HepG2 (cell line): ENCODE data around the gene TKFC. TPM values are rescaled to one million over a fixed set of nuclear protein-coding genes. Genes with fewer than 3 reads are reported as not detected.

Experiments used
- ATF6 ChIP-seq: sonication (generic); formaldehyde crosslinking; conservative IDR thresholded peaks from 2 replicates; pipeline ENCODE4 v1.4.0; 2020; ENCODE audit warnings: missing genetic modification reagents
- FOXO1 ChIP-seq: sonication (generic); formaldehyde crosslinking; IDR thresholded peaks from 2 replicates; pipeline ENCODE4 v1.4.0; 2020; ENCODE audit warnings: missing genetic modification reagents
- GRHL1 ChIP-seq: sonication (generic); formaldehyde crosslinking; conservative IDR thresholded peaks from 2 replicates; pipeline ENCODE4 v1.8.0; 2022; ENCODE audit warnings: missing genetic modification reagents
- HMGA1 ChIP-seq: sonication (generic); formaldehyde crosslinking; conservative IDR thresholded peaks from 2 replicates; pipeline ENCODE4 v1.4.0; 2020; ENCODE audit warnings: missing genetic modification reagents
- MED1 ChIP-seq: sonication (generic); formaldehyde crosslinking; IDR thresholded peaks from 2 replicates; pipeline ENCODE4 v1.4.0; 2020; ENCODE audit warnings: missing genetic modification reagents
- MLLT10 ChIP-seq: sonication (generic); formaldehyde crosslinking; IDR thresholded peaks from 2 replicates; pipeline ENCODE4 v1.4.0; 2020; ENCODE audit warnings: missing genetic modification reagents
- NPAS2 ChIP-seq: sonication (generic); formaldehyde crosslinking; IDR thresholded peaks from 2 replicates; pipeline ENCODE4 v1.8.0; 2022; ENCODE audit warnings: mild to moderate bottlenecking, missing genetic modification reagents, borderline replicate concordance
- SP5 ChIP-seq: IDR thresholded peaks from 2 replicates; pipeline ENCODE4 v1.6.1; 2016; ENCODE audit warnings: low read depth, borderline replicate concordance
- TCF7 ChIP-seq: sonication (generic); IDR thresholded peaks from 2 replicates; pipeline ENCODE4 v1.6.1; 2016; ENCODE audit warnings: antibody characterized with exemption, low read depth
- ZBTB42 ChIP-seq: sonication (generic); formaldehyde crosslinking; IDR thresholded peaks from 2 replicates; pipeline ENCODE4 v1.5.0; 2020; ENCODE audit warnings: mild to moderate bottlenecking, missing genetic modification reagents
- ZBTB44 ChIP-seq: sonication (generic); formaldehyde crosslinking; IDR thresholded peaks from 2 replicates; pipeline ENCODE4 v1.4.0; 2020; ENCODE audit warnings: missing genetic modification reagents
- ZBTB8A ChIP-seq: sonication (generic); formaldehyde crosslinking; IDR thresholded peaks from 2 replicates; pipeline ENCODE4 v1.4.0; 2020; ENCODE audit warnings: mild to moderate bottlenecking, low read depth, missing genetic modification reagents, borderline replicate concordance
- ZNF253 ChIP-seq: sonication (generic); formaldehyde crosslinking; IDR thresholded peaks from 2 replicates; pipeline ENCODE4 v1.8.0; 2022; ENCODE audit warnings: mild to moderate bottlenecking, missing genetic modification reagents, borderline replicate concordance
- ZNF441 ChIP-seq: sonication (generic); formaldehyde crosslinking; IDR thresholded peaks from 2 replicates; pipeline ENCODE4 v1.7.0; 2021; ENCODE audit warnings: missing genetic modification reagents, borderline replicate concordance
- ZNF562 ChIP-seq: sonication (generic); formaldehyde crosslinking; IDR thresholded peaks from 2 replicates; pipeline ENCODE4 v1.8.0; 2022; ENCODE audit warnings: missing genetic modification reagents, borderline replicate concordance
- ZNF710 ChIP-seq: sonication (generic); formaldehyde crosslinking; IDR thresholded peaks from 2 replicates; pipeline ENCODE4 v1.5.0; 2020; ENCODE audit warnings: mild to moderate bottlenecking, missing genetic modification reagents, borderline replicate concordance
- ZNF724P ChIP-seq: sonication (generic); formaldehyde crosslinking; IDR thresholded peaks from 2 replicates; pipeline ENCODE4 v1.8.0; 2022; ENCODE audit warnings: missing genetic modification reagents, borderline replicate concordance
- ZSCAN20 ChIP-seq: sonication (generic); formaldehyde crosslinking; IDR thresholded peaks from 2 replicates; pipeline ENCODE4 v1.4.0; 2020; ENCODE audit warnings: missing genetic modification reagents, mild to moderate bottlenecking, borderline replicate concordance
- ZUFSP ChIP-seq: sonication (generic); formaldehyde crosslinking; IDR thresholded peaks from 2 replicates; pipeline ENCODE4 v1.9.0; 2021; ENCODE audit warnings: missing genetic modification reagents, mild to moderate bottlenecking, borderline replicate concordance
- polyA plus RNA-seq, 8 experiments: library from polyadenylated mRNA; depleted of rRNA in 3 of 8; stranded (reverse) in 7 of 8; unstranded in 1 of 8; fragments of >200 nt; fragmentation: Illumina TruSeq in 4 of 8; extraction: Trizol in 4 of 8; gene quantifications; 2 replicates each; pipeline versions ENCODE4 v1.2.1 to v1.2.3, GENCODE V29; 2011 to 2016; ENCODE audit warnings: low read depth in 4 of 8, missing spikeins in 1 of 8, mixed read lengths in 1 of 8; ENCODE audit not compliant: insufficient read depth in 1 of 8
- total RNA-seq, 5 experiments: library from RNA; depleted of rRNA; stranded (reverse); fragments of >200 nt; fragmentation: Illumina TruSeq; extraction: Trizol; gene quantifications; 2 replicates each; pipeline ENCODE4 v1.2.3, GENCODE V29; 2016; ENCODE audit warnings: low read depth in 1 of 5

TKFC gene
- total and polyA plus RNA-seq, 2 of the 13 experiments (the other 11 are each of a cell fraction or from before 2014, with no cell fraction given), result 147 to 197 TPM

GRCh38 chr11:61369372-61370348 is 36.6 kb downstream of the TKFC start (continued):
- TF ChIP-seq GRHL1 (CRISPR knock-in tag), result no peak
- TF ChIP-seq NPAS2, result no peak
- TF ChIP-seq ZBTB8A (CRISPR knock-in tag), result no peak
- TF ChIP-seq ZNF441 (CRISPR knock-in tag), result peak; percentile 83; the same call in 1 of the 2 replicates
- no peak for TF ChIP-seq ZNF724P
- peak; percentile 84; the same call in 1 of the 2 replicates for TF ChIP-seq FOXO1 (CRISPR knock-in tag)
- 0 out of 2 replicates have a peak, but pooled peaks have one; percentile 15 for TF ChIP-seq ZNF710 (CRISPR knock-in tag)
- no peak for TF ChIP-seq ZNF562 (CRISPR knock-in tag)
- TF ChIP-seq ATF6 (CRISPR knock-in tag), result no peak
- no peak for TF ChIP-seq ZBTB44
- TF ChIP-seq MLLT10, result no peak
- TF ChIP-seq SP5 (CRISPR knock-in tag), result no peak
- TF ChIP-seq HMGA1, result no peak
- no peak for TF ChIP-seq ZSCAN20 (CRISPR knock-in tag)
- TF ChIP-seq ZUFSP (CRISPR knock-in tag), result no peak
- TF ChIP-seq TCF7, result no peak
- peak; percentile 97 for TF ChIP-seq ZBTB42 (CRISPR knock-in tag)
- no peak for TF ChIP-seq ZNF253 (CRISPR knock-in tag)
- TF ChIP-seq MED1 (CRISPR knock-in tag), result peak; percentile 91
